Renal cortical epithelial cell (primary cell): ENCODE data around the gene FADS2. TPM values are rescaled to one million over a fixed set of nuclear protein-coding genes. Genes with fewer than 3 reads are reported as not detected.

Source experiments
- total RNA-seq: library from RNA; depleted of rRNA; stranded (reverse); fragments of >200 nt; gene quantifications from 2 replicates; pipeline ENCODE4 v1.2.3, GENCODE V29; 2014

Gene FADS2
- total RNA-seq, 1 donor from 2014 or later = 37.7 TPM

Other genes starting within 250 kb of the FADS2 start
- gene SYT7, start 247.2 kb upstream of the FADS2 start, total RNA-seq = 0.35 TPM in 1 of 2 replicates, not detected in the other
- gene DAGLA, start 147.9 kb upstream of the FADS2 start, total RNA-seq = 1.7 and 6.8 TPM in 2 replicates
- gene MYRF, start 75.7 kb upstream of the FADS2 start, total RNA-seq = 4.2 and 20.0 TPM in 2 replicates
- gene TMEM258, start 35.7 kb upstream of the FADS2 start, total RNA-seq = 18.3 and 38.9 TPM in 2 replicates
- 12.1 and 35.6 TPM in 2 replicates for gene FEN1, start 35.4 kb upstream of the FADS2 start, total RNA-seq
- gene FADS1, start 11.3 kb upstream of the FADS2 start, total RNA-seq = 35.8 and 84.6 TPM in 2 replicates
- 181 and 200 TPM in 2 replicates for gene FADS3, start 63.2 kb downstream of the FADS2 start, total RNA-seq
- 0.35 and 0.75 TPM in 2 replicates for gene RAB3IL1, start 89.3 kb downstream of the FADS2 start, total RNA-seq
- 1.1 and 1.4 TPM in 2 replicates for gene BEST1, start 122.1 kb downstream of the FADS2 start, total RNA-seq
- gene FTH1, start 139.3 kb downstream of the FADS2 start, total RNA-seq = 821 and 5,018 TPM in 2 replicates